Neural progenitor cell (in vitro differentiated cells): Measurements from ENCODE around the gene LAPTM4A. TPM values are rescaled to one million over a fixed set of nuclear protein-coding genes. Genes with fewer than 3 reads are reported as not detected.

Experiments used
- DNase-seq: peaks from one replicate; pipeline ENCODE4 v3.0.0-alpha.2; 2016; ENCODE audit warnings: low spot score
- H2AFZ ChIP-seq: fragments of 200-600 bp; sonication (generic); replicated peaks from 2 replicates; pipeline ENCODE4 v1.6.1; 2016; ENCODE audit warnings: antibody characterized with exemption
- H3F3A ChIP-seq: fragments of 200-600 bp; sonication (generic); 2 replicates; pipeline ENCODE4 v1.6.1; 2016; ENCODE audit warnings: antibody characterized with exemption, low read depth
- H3K27ac ChIP-seq: fragments of 200-600 bp; sonication (generic); 2 replicates; pipeline ENCODE4 v1.5.1; 2016; ENCODE audit warnings: mild to moderate bottlenecking
- H3K27me3 ChIP-seq: fragments of 200-600 bp; sonication (generic); 2 replicates; pipeline ENCODE4 v1.6.1; 2016; ENCODE audit warnings: mild to moderate bottlenecking, moderate library complexity
- H3K36me3 ChIP-seq: fragments of 200-600 bp; sonication (generic); 2 replicates; pipeline ENCODE4 v1.5.1; 2016
- H3K4me1 ChIP-seq: fragments of 200-600 bp; sonication (generic); 2 replicates; pipeline ENCODE4 v1.6.1; 2016; ENCODE audit warnings: mixed run types
- H3K4me2 ChIP-seq: fragments of 200-600 bp; sonication (generic); 2 replicates; pipeline ENCODE4 v1.6.1; 2016
- H3K4me3 ChIP-seq: fragments of 200-600 bp; sonication (generic); 2 replicates; pipeline ENCODE4 v1.5.1; 2016
- H3K79me2 ChIP-seq: fragments of 200-600 bp; sonication (generic); 2 replicates; pipeline ENCODE4 v1.6.1; 2016; ENCODE audit warnings: low read depth
- H3K9ac ChIP-seq: fragments of 200-600 bp; sonication (generic); 2 replicates; pipeline ENCODE4 v1.6.1; 2016
- H3K9me3 ChIP-seq: fragments of 200-600 bp; sonication (generic); 2 replicates; pipeline ENCODE4 v1.5.1; 2016; ENCODE audit warnings: low read depth
- H4K20me1 ChIP-seq: fragments of 200-600 bp; sonication (generic); 2 replicates; pipeline ENCODE4 v1.6.1; 2016; ENCODE audit warnings: low read depth
- H3K27ac Mint-ChIP-seq: 3 replicates; pipeline ENCODE4 v1.8.0; 2021; ENCODE audit warnings: mixed read lengths
- H3K27me3 Mint-ChIP-seq: 2 replicates; pipeline ENCODE4 v1.8.0; 2022; ENCODE audit warnings: low read depth, mild to moderate bottlenecking, inconsistent platforms, moderate library complexity, mixed read lengths; ENCODE audit not compliant: insufficient read depth
- H3K36me3 Mint-ChIP-seq: 3 replicates; pipeline ENCODE4 v1.8.0; 2021; ENCODE audit warnings: mixed read lengths
- H3K4me1 Mint-ChIP-seq: 3 replicates; pipeline ENCODE4 v1.8.0; 2021; ENCODE audit warnings: mixed read lengths
- H3K4me3 Mint-ChIP-seq: 3 replicates; pipeline ENCODE4 v1.8.0; 2021; ENCODE audit warnings: mild to moderate bottlenecking, moderate library complexity, mixed read lengths
- H3K9me3 Mint-ChIP-seq: 3 replicates; pipeline ENCODE4 v1.8.0; 2020; ENCODE audit warnings: mixed read lengths
- CTCF ChIP-seq: fragments of 200-600 bp; sonication (generic); IDR thresholded peaks from 2 replicates; pipeline ENCODE4 v1.5.1; 2017; ENCODE audit warnings: antibody characterized with exemption, mild to moderate bottlenecking
- EZH2 ChIP-seq: fragments of 200-600 bp; sonication (generic); IDR thresholded peaks from 2 replicates; pipeline ENCODE4 v1.6.1; 2017; ENCODE audit warnings: antibody characterized with exemption, mild to moderate bottlenecking, moderate library complexity
- EZH2phosphoT487 ChIP-seq: fragments of 200-600 bp; sonication (generic); IDR thresholded peaks from 2 replicates; pipeline ENCODE4 v1.6.1; 2017; ENCODE audit warnings: antibody characterized with exemption
- total RNA-seq: library from RNA; depleted of rRNA; stranded (reverse); fragments of >200 nt; gene quantifications from 2 replicates; pipeline ENCODE4 v1.2.3, GENCODE V29; 2015; ENCODE audit warnings: low replicate concordance

The LAPTM4A gene
- total RNA-seq, 1 donor from 2014 or later, result 205 TPM

GRCh38 chr2:20035955-20036666, 15.3 kb downstream of the LAPTM4A start:
- peaks cover 70% of the 10 kb centered on the region for H4K20me1 ChIP-seq
- no peaks in the 10 kb centered on the region for H3K27me3 ChIP-seq
- H3K4me1 ChIP-seq, result no peaks in the 10 kb centered on the region
- H3K9me3 ChIP-seq, result no peaks in the 10 kb centered on the region
- Mint-ChIP-seq H3K27ac (no peak overlapping the region), H3K4me3 (no peak overlapping the region), H3K27me3 (no peaks in the 10 kb centered on the region), H3K9me3 (peaks cover 2% of the 10 kb centered on the region), H3K36me3 (peaks cover 48% of the 10 kb centered on the region), H3K4me1 (peaks cover 6% of the 10 kb centered on the region)
- no peak overlapping the region for H2AFZ ChIP-seq
- H3F3A ChIP-seq, result peaks cover 3% of the 10 kb centered on the region
- H3K9ac ChIP-seq, result no peak overlapping the region
- H3K36me3 ChIP-seq, result peaks cover 20% of the 10 kb centered on the region
- DNase-seq, result no peak
- no peak overlapping the region for H3K4me2 ChIP-seq
- TF ChIP-seq EZH2 (no peak), EZH2phosphoT487 (no peak), CTCF (no peak)
- no peak overlapping the region for H3K4me3 ChIP-seq
- no peak overlapping the region for H3K27ac ChIP-seq
- H3K79me2 ChIP-seq, result peaks cover 46% of the 10 kb centered on the region

- Histone ChIP-seq H3K4me1 (no peaks in the 10 kb centered on the region), H3K9ac (no peak overlapping the region), H3K4me2 (no peak overlapping the region), H3K79me2 (peaks cover 33% of the 10 kb centered on the region), H3K36me3 (peaks cover 26% of the 10 kb centered on the region), H3K9me3 (no peaks in the 10 kb centered on the region), H2AFZ (no peak overlapping the region), H3K27ac (no peak overlapping the region), H3F3A (peaks cover 4% of the 10 kb centered on the region), H3K27me3 (no peaks in the 10 kb centered on the region), H4K20me1 (peaks cover 57% of the 10 kb centered on the region), H3K4me3 (no peak overlapping the region)
- H3K9me3 Mint-ChIP-seq, result peaks cover 9% of the 10 kb centered on the region
- DNase-seq, result no peak
- peaks cover 56% of the 10 kb centered on the region for H3K36me3 Mint-ChIP-seq
- TF ChIP-seq EZH2phosphoT487, result no peak
- TF ChIP-seq EZH2, result no peak
- TF ChIP-seq CTCF, result no peak
- no peak overlapping the region for H3K27ac Mint-ChIP-seq
- H3K4me1 Mint-ChIP-seq, result peaks cover 6% of the 10 kb centered on the region
- no peaks in the 10 kb centered on the region for H3K27me3 Mint-ChIP-seq
- no peak overlapping the region for H3K4me3 Mint-ChIP-seq
These were observed 16.6 kb downstream of the LAPTM4A start for GRCh38 chr2:20034821-20035220.

- no peak overlapping the region for H3K9ac ChIP-seq
- H4K20me1 ChIP-seq, result peaks cover 57% of the 10 kb centered on the region
- no peak overlapping the region for H3K4me2 ChIP-seq
- no peaks in the 10 kb centered on the region for H3K27me3 ChIP-seq
- Mint-ChIP-seq H3K9me3 (peaks cover 15% of the 10 kb centered on the region), H3K27me3 (no peaks in the 10 kb centered on the region), H3K27ac (no peak overlapping the region), H3K4me1 (peaks cover 6% of the 10 kb centered on the region), H3K36me3 (peaks cover 63% of the 10 kb centered on the region), H3K4me3 (no peak overlapping the region)
- peaks cover 9% of the 10 kb centered on the region for H3F3A ChIP-seq
- H3K4me1 ChIP-seq, result no peaks in the 10 kb centered on the region
- peaks cover 26% of the 10 kb centered on the region for H3K36me3 ChIP-seq
- no peak overlapping the region for H2AFZ ChIP-seq
- no peak overlapping the region for H3K27ac ChIP-seq
- no peak for DNase-seq
- no peak for TF ChIP-seq EZH2
- no peak for TF ChIP-seq CTCF
- TF ChIP-seq EZH2phosphoT487, result no peak
- no peak overlapping the region for H3K4me3 ChIP-seq
- no peaks in the 10 kb centered on the region for H3K9me3 ChIP-seq
- H3K79me2 ChIP-seq, result peaks cover 27% of the 10 kb centered on the region
These were observed 17.2 kb downstream of the LAPTM4A start for GRCh38 chr2:20034218-20034617.
